GM12891 (cell line): Measurements from ENCODE around the gene MISP3.
A peak's percentile ranks its signal among the peaks of the same experiment; 100 is the strongest.

Experiments used
- DNase-seq: peaks from one replicate; pipeline ENCODE4 v3.0.0; 2011; ENCODE audit warnings: low spot score; ENCODE audit not compliant: insufficient read length
- FAIRE-seq: peaks from 2 replicates; lab custom pipeline; 2011; peaks lifted over from hg19 to GRCh38; lab: Jason Lieb, UNC
- PAX5 ChIP-seq: IDR thresholded peaks from 2 replicates; pipeline ENCODE4 v1.6.1; 2011; ENCODE audit warnings: low read length, moderate library complexity, mild to moderate bottlenecking; ENCODE audit not compliant: insufficient read depth, severe bottlenecking
- POLR2A ChIP-seq: IDR thresholded peaks from 2 replicates; pipeline ENCODE4 v1.6.1; 2011; ENCODE audit warnings: low read depth, low read length, control low read depth
- POLR2AphosphoS5 ChIP-seq: IDR thresholded peaks from 2 replicates; pipeline ENCODE4 v1.6.1; 2011; ENCODE audit warnings: low read depth, low read length, control low read depth
- POU2F2 ChIP-seq: IDR thresholded peaks from 2 replicates; pipeline ENCODE4 v1.6.1; 2011; ENCODE audit warnings: low read depth, mild to moderate bottlenecking, control low read depth, low read length, moderate library complexity
- SPI1 ChIP-seq: IDR thresholded peaks from 2 replicates; pipeline ENCODE4 v1.6.1; 2011; ENCODE audit warnings: low read depth, low read length, control low read depth
- TAF1 ChIP-seq: IDR thresholded peaks from 2 replicates; pipeline ENCODE4 v1.6.1; 2011; ENCODE audit warnings: low read depth, low read length, control low read depth

Gene MISP3

DNA sequence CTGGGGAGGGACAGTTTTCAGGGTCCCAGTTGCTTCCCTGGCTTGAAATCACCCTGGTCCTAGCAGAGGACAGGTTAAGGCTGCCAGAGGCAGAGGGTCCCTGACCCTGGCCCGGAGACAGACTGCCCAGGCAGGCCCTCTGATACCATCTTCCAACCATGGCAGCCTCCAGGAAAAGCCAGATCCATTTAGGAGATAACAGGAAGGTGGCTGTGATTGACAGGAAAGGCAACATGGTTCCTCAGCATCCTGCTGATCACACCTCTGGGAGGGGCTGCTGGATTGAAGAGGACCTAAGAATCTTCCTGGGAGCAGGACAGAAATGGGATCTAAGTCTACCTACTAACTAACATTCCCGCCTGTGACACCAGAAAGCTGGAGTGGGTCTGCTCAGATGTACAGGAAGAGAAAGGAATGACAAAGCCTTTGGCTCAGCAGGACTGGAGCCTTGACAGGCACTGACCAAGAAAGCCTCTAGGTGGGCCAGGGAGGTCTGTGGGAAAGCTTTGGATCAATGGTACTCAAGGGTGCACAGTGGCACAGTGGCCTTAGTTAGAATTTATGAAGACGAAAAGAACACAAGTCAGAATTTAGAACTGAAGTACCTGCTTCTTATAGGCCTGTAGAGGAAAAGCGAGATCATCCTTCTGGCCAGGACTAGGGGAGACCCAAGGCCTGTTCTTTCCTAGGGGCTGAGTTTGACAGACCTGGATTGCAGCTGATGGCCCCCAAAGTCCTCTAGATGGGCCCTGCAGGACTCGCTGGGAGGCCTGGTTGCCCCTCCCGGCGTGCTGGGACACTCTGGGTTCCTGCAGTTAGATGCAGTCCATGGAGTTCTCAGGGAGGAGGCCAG is 47.3 kb downstream of the MISP3 start:
- TF ChIP-seq POLR2AphosphoS5 (no peak), POLR2A (0 out of 2 replicates have a peak, but pooled peaks have one; percentile 4)
- DNase-seq, result no peak
- no peak for FAIRE-seq

DNA sequence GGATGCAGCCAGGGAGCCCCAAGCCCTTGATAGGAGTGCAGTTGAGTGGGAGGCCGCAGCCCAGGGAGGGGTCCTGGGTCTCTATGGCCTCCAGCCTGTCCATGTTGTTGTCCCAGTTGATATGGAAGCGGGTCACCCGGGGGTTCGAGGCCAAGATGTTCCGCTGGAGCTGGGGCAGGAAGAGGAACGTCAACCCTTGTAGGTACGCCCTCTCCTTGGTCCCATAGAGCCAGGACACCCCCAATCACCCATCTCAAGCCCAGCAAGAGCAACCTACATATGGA is 47.9 kb downstream of the MISP3 start:
- DNase-seq (no peak), FAIRE-seq (no peak)
- TF ChIP-seq POLR2AphosphoS5 (no peak), POU2F2 (no peak), POLR2A (no peak), SPI1 (no peak), PAX5 (no peak), TAF1 (no peak)

DNA sequence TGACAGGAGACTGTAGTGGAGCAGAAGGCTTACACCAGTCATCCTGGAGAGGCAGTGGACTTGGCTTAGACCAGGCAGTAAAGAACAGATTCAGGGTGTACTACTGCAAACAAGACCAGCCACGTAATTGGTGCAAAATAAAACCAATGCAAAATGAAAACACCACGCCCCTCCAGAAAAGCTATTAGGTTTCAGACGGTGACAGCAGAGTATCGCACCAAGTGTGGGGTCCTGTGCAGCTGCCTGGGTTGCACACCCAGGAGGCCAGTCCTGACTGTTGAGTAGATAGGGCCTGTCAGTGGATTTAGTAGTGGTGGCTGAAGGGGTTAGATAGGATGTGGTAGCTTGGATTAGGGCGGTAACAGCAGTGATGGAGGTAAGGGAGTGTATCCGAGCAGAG is 50.3 kb downstream of the MISP3 start:
- FAIRE-seq (no peak), DNase-seq (no peak)
- TF ChIP-seq SPI1 (no peak), POLR2AphosphoS5 (no peak), PAX5 (no peak), POLR2A (no peak), POU2F2 (no peak), TAF1 (no peak)
